Stomach smooth muscle (tissue), 2 donors: Measurements from ENCODE around the gene CTAGE8.
"Not testable (repeated sequence)": the region's sequence is repeated elsewhere in the genome, so short reads cannot be mapped to it uniquely, and the experiment has no call there.

Experiments
- H3K27ac ChIP-seq: one replicate; pipeline ENCODE4 v1.7.0; 2013; ENCODE audit warnings: mild to moderate bottlenecking, low read length, inconsistent platforms
- H3K27me3 ChIP-seq, 2 donors: one replicate each; pipeline ENCODE4 v1.7.0; 2013; ENCODE audit warnings: low read length in 2 of 2; ENCODE audit not compliant: insufficient read depth in 2 of 2, control insufficient read depth in 1 of 2
- H3K36me3 ChIP-seq, 2 donors: one replicate each; pipeline ENCODE4 v1.7.0; 2013; ENCODE audit warnings: low read length in 2 of 2; ENCODE audit not compliant: control insufficient read depth in 2 of 2, insufficient read depth in 2 of 2
- H3K4me1 ChIP-seq: one replicate; pipeline ENCODE4 v1.7.0; 2013; ENCODE audit warnings: low read length; ENCODE audit not compliant: control insufficient read depth, insufficient read depth
- H3K4me3 ChIP-seq, 2 donors: one replicate each; pipeline ENCODE4 v1.7.0; 2013; ENCODE audit warnings: low read length in 2 of 2
- H3K9ac ChIP-seq, 2 donors: one replicate each; pipeline ENCODE4 v1.7.0; 2013; ENCODE audit warnings: low read length in 2 of 2, mild to moderate bottlenecking in 1 of 2
- H3K9me3 ChIP-seq, 2 donors: one replicate each; pipeline ENCODE4 v1.7.0; 2013; ENCODE audit warnings: low read length in 2 of 2; ENCODE audit not compliant: control insufficient read depth in 2 of 2
- donor health status: healthy.
- donor health status: Pancreatic carcinoma.

The CTAGE8 gene

GRCh38 chr7:144291607-144292006 lies 22.5 kb upstream of the CTAGE8 start:
- H3K27me3 ChIP-seq, H3K4me1 ChIP-seq, H3K4me3 ChIP-seq: not testable (repeated sequence)

GRCh38 chr7:144287171-144287784 lies 18.2 kb upstream of the CTAGE8 start:
- H3K9me3 ChIP-seq, H3K27ac ChIP-seq, H3K36me3 ChIP-seq, H3K27me3 ChIP-seq, H3K9ac ChIP-seq, H3K4me3 ChIP-seq, H3K4me1 ChIP-seq: not testable (repeated sequence)

More at GRCh38 chr7:144291607-144292006, 22.5 kb upstream of the CTAGE8 start:
- not testable (repeated sequence) for H3K27ac ChIP-seq, H3K9me3 ChIP-seq, H3K36me3 ChIP-seq, H3K9ac ChIP-seq

DNA sequence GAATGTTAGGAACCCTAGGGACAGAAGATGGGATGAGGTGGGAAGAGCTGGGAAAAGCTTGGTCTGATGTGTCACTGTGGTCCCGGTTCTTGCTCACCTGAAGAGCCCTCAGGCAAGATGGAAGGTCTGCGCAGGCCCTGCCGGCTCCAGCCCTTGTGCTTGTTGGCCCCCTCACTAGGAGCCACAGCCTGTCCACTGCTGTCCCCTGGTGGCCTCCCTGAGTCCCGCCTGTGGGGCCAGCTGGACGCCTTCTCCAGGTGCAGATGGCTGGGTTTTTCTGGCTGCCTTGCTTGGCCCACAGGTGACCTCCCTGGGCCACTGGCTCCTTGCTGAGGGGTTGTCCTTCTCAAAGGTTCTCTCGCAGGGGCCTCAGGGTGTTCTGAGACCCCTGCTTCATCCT lies 14.6 kb upstream of the CTAGE8 start:
- not testable (repeated sequence) for H3K36me3 ChIP-seq, H3K4me1 ChIP-seq, H3K9ac ChIP-seq, H3K27me3 ChIP-seq, H3K9me3 ChIP-seq, H3K27ac ChIP-seq, H3K4me3 ChIP-seq

GRCh38 chr7:144282490-144282889 lies 13.4 kb upstream of the CTAGE8 start:
- H3K27me3 ChIP-seq, H3K4me3 ChIP-seq, H3K27ac ChIP-seq, H3K36me3 ChIP-seq, H3K4me1 ChIP-seq, H3K9me3 ChIP-seq, H3K9ac ChIP-seq: not testable (repeated sequence)

DNA sequence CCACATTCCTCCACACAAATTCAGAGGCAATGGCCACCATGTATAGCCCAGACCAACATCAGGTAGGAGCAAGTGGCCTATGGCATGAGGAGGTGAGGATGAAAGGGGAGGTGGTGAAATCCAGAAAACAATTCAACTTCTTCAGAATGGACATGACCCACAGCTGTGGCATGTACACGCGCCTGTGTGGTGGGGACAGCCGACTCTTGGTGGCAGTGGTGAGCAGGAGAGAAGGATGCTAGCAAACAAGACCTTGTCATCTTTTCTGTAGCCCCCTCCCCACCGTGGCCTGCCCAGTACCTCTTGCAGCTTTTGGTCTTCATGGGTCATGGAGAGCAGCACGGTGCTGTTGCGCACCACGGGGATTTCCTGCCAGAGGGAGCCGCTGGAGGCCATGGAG lies 12.9 kb upstream of the CTAGE8 start:
- not testable (repeated sequence) for H3K4me1 ChIP-seq, H3K36me3 ChIP-seq, H3K9me3 ChIP-seq, H3K27me3 ChIP-seq, H3K27ac ChIP-seq, H3K9ac ChIP-seq, H3K4me3 ChIP-seq

DNA sequence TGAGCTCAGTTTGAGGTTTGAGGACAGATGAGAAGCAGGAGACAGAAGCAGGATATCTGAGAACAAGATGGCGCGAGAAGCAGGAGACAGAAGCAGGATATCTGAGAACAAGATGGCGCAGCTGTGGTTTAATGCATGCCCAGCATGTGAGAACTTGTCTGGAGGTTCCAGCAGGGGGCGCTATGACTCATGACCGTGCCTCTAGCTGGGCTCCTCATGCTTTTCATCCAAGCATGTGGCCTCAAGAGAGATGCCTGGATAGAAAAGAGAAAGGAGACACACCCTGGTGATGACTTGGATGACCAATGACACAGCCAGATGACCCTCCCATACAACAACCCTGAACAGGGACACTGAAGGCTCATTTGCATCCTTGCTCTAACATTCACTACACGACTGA lies 10.9 kb upstream of the CTAGE8 start:
- H3K27ac ChIP-seq, H3K4me1 ChIP-seq, H3K4me3 ChIP-seq, H3K9me3 ChIP-seq, H3K36me3 ChIP-seq, H3K27me3 ChIP-seq, H3K9ac ChIP-seq: not testable (repeated sequence)

DNA sequence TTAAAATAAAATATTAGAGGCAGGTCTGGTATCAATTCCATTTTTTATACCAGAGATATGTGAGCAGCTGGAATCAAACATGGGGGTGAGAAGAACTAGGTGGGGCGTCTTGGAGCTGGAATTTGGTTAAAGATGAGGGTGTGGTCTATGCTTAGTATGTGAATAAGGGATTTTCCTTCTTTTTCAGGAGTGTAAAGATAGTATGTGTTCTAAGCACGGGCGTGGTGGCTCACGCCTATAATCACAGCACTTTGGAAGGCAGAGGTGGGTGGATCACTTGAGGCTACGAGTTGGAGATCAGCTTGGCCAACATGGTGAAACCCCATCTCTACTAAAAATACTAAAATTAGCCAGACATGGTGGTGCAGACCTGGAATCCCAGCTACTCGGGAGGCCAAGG lies 6.2 kb upstream of the CTAGE8 start:
- H3K27ac ChIP-seq, H3K4me3 ChIP-seq, H3K9me3 ChIP-seq, H3K4me1 ChIP-seq, H3K9ac ChIP-seq, H3K36me3 ChIP-seq, H3K27me3 ChIP-seq: not testable (repeated sequence)

- not testable (repeated sequence) for H3K9ac ChIP-seq, H3K4me3 ChIP-seq, H3K36me3 ChIP-seq, H3K27me3 ChIP-seq, H3K4me1 ChIP-seq, H3K9me3 ChIP-seq, H3K27ac ChIP-seq
Observed at GRCh38 chr7:144264692-144265091, 4.4 kb downstream of the CTAGE8 start, which contains the start of gene OR2A7. Gene OR2A7 (minus strand): TSS chr7:144264792. CDS start chr7:144259628, 5,164 bp downstream.

DNA sequence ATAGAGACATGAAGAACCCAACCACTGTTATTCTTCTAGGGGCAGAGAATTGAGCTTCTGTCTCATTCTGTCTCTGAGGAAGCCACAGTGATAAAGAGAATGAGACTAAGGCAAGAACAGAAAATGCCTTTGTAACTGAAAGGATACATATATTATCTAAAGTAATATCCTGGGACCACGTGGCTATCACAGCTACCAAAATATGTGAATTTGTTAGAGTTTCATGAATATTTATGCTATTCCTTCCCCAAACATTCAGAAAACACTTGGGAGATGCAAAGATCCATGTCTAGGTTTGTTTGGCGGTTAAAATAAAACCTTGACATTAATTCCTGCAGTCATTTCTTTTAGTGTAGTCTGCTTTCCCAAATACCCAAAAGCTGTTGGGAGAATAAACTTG lies 7.0 kb downstream of the CTAGE8 start:
- not testable (repeated sequence) for H3K36me3 ChIP-seq, H3K4me3 ChIP-seq, H3K9ac ChIP-seq, H3K9me3 ChIP-seq, H3K27ac ChIP-seq, H3K27me3 ChIP-seq, H3K4me1 ChIP-seq

DNA sequence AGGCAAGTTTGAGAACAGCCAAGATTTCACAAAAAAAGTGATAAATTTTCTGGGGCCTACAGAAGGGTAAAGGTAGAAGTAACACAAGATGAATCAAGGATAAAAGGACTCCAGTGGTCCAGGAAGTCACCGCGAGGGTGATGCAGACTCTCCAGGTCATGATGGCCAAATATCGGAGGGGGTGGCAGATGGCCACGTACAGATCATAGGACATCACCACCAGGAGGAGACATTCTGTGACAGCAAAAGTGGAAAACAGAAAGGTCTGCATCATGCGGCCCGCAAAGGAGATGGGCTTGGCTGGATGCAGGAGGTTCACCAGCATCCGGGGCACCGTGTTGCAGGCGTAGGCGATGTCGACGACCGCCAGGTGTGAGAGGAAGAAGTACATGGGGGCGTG lies 10.0 kb downstream of the CTAGE8 start:
- H3K4me3 ChIP-seq, H3K27me3 ChIP-seq, H3K9me3 ChIP-seq, H3K27ac ChIP-seq, H3K36me3 ChIP-seq, H3K9ac ChIP-seq, H3K4me1 ChIP-seq: not testable (repeated sequence)

GRCh38 chr7:144256112-144256511 lies 13.0 kb downstream of the CTAGE8 start:
- H3K27ac ChIP-seq, result no peak overlapping the region
- H3K4me1 ChIP-seq, result no peaks in the 10 kb centered on the region
- no peaks in the 10 kb centered on the region for H3K36me3 ChIP-seq
- H3K27me3 ChIP-seq, result peaks cover 0 to 3% of the 10 kb centered on the region in 2 donors
- H3K4me3 ChIP-seq, result no peak overlapping the region
- no peak overlapping the region for H3K9ac ChIP-seq
- no peaks in the 10 kb centered on the region for H3K9me3 ChIP-seq
